HPDE6-E6E7 (cell line): Measurements from ENCODE around the gene GNAI3.

ENCODE experiments used
- DNase-seq: peaks from one replicate; pipeline ENCODE4 v3.0.0; 2011; ENCODE audit warnings: missing footprints; ENCODE audit errors: extremely low spot score

Gene GNAI3

DNA sequence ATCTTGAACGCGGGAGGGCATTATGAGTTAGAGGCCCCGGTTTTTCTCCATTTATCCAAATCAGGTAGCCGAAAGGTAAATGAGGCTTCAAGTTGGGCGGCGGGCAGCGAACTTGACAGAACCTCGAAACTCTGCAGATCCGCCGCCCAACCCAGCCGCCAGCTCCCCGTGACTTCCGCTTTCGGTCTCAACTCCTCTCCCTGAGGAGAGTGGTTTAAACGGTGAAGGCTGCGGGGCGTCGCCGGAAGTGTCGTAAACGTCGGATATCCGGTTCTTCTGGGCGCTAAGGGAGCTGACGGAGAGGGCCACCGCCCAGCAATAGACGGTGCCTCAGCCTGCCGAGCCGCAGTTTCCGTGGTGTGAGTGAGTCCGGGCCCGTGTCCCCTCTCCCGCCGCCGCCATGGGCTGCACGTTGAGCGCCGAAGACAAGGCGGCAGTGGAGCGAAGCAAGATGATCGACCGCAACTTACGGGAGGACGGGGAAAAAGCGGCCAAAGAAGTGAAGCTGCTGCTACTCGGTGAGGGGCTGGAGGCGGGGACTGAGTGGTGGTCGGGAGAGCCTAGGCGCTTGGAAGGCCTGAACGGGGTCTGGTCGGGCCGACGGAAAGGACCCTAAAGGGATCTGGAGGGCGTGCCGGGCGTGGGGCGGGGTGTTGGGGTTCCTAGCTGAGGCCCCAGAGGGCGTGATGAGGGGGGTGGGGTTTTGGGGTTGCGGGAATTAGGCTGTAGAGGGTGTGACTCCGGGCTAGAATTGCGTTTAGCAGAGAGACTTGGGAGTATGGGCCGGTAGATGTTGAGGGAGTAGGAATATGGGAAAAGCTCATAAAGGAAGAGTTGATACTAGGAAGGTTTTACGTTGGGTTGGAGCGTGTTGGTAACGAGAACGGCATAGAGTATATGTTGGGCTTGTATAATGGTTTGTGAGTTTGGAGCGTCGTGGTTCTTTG, at the start of gene GNAI3:
TSS of gene GNAI3 (plus strand) at position 295 of the 947 bp plus-strand sequence. CDS start at position 401, 106 bp downstream.
- peak; percentile 94 for DNase-seq

GRCh38 chr1:109499081-109499480, 49.3 kb upstream of the GNAI3 start:
- no peak for DNase-seq

GRCh38 chr1:109499661-109500536, 48.5 kb upstream of the GNAI3 start:
- no peak for DNase-seq

- no peak for DNase-seq
These were observed 47.5 kb upstream of the GNAI3 start for GRCh38 chr1:109500941-109501381.

- no peak for DNase-seq
These were observed 46.6 kb upstream of the GNAI3 start for GRCh38 chr1:109501644-109502363.

GRCh38 chr1:109502364-109502851, 46.0 kb upstream of the GNAI3 start:
- no peak for DNase-seq

DNA sequence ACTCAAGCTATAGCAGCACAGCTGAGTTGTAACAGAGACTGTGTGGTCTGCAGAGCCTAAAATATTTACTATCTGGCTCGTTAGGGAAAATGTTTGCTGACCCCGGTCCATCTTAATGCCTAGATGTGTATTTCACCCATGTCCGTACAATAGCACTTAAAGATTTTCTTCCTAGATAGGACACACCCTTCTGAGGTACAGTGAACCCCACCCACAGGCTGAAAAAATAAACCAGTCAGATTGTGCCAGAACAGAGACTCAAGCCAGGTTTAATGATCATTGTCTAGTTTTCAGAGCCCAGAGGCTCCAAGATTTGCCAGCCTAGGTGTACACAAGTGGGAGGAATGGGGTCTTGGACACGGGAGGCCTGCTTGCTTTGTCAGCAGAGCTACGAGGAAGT, 44.5 kb upstream of the GNAI3 start:
- no peak for DNase-seq

DNA sequence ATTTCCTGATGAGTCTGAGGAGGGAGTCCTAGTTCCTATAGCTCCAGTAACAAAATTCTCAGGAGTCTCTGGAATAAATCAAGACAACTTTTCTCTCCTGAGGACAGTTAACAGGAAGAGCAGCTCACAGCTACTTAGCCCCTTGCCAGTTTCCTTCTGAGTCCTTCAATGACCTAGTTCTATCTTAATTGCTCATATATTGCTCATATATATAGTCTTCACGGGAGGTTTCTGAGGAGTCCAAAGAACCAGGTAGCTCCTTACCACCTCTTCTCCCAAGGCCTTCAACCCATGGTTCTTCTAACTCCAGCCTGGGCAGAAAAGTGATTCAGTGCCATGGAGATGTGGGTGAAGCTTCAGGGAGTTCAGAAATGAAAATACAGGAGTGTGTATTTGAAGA, 43.4 kb upstream of the GNAI3 start:
- no peak for DNase-seq

- no peak for DNase-seq
These were observed 40.2 kb upstream of the GNAI3 start for GRCh38 chr1:109508001-109508872.

DNA sequence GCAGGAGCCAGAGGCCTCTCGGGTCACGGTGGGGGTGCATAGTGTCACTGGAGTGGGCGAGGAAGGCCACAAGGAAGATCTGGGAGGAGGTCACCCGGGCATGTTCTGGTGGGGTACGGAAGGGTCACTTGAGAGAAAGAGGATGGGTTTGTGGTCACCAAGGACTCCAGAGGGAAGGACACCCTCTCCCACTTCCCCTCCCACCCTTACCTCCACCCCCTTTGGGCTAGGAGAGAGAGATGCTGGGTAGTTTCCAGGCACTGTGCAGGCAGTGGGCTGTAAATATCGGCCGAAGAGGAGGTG, 39.6 kb upstream of the GNAI3 start:
- no peak for DNase-seq

- peak; percentile 47 for DNase-seq
These were observed 39.0 kb upstream of the GNAI3 start, which contains the start of gene AMIGO1 for GRCh38 chr1:109509176-109510134. TSS of gene AMIGO1 (minus strand) at chr1:109509727. CDS start at chr1:109508912, 815 bp downstream.

DNA sequence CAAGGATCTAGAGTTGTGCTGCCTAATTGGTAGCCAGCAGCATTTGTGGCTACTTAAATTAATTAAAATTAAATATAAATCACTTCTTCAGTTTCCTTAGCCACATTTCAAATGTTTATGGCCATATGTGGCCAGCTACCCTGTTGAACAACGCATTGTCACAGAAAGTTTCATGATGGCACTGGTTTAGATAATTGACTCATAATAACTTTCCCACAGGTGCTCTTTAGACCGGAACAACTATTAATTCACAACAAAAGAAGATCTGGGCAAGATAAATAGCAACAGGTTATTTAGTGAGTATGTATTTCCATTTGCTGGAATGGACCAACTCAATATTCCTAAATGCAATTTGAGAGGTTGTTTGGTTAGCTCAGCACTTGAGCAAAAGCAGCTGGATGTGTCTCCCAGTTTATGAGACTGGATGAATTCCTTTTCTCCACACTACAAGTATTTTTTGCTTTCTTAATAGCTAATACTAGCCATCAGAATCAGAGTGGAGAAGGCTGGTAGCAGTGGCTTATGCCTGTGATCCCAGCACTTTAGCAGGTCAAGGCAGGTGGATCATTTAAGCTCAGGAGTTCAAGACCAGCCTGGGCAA, 35.2 kb upstream of the GNAI3 start:
- DNase-seq, result no peak

DNA sequence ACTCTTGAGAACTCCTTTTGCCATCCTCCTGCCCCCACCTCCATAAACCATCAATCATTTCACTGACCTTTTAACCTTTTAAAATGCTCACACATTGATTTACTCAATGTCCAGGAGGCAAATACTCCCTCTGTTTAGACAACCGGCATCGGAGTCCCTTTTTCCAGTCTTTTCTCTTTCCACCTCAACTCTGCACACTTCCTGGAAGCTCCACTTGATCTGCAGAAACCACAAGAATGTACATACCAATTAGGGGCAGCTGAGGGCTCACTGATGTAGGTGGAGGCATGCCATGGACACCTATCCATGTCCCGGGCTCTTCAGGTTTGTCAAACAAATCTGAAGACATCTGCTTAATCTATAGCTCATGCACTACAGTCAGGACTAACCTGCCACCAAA, 33.6 kb upstream of the GNAI3 start:
- DNase-seq, result no peak

- DNase-seq, result no peak
These were observed 31.5 kb upstream of the GNAI3 start for GRCh38 chr1:109516872-109517271.

- no peak for DNase-seq
These were observed 31.1 kb upstream of the GNAI3 start for GRCh38 chr1:109517337-109517736.

- DNase-seq, result no peak
These were observed 27.1 kb upstream of the GNAI3 start for GRCh38 chr1:109521002-109521951.

- DNase-seq, result no peak
These were observed 26.4 kb upstream of the GNAI3 start for GRCh38 chr1:109522026-109522425.

- DNase-seq, result no peak
These were observed 24.7 kb upstream of the GNAI3 start for GRCh38 chr1:109523706-109524105.
